ENCODE data around the gene POU3F3.

Gene POU3F3

DNA sequence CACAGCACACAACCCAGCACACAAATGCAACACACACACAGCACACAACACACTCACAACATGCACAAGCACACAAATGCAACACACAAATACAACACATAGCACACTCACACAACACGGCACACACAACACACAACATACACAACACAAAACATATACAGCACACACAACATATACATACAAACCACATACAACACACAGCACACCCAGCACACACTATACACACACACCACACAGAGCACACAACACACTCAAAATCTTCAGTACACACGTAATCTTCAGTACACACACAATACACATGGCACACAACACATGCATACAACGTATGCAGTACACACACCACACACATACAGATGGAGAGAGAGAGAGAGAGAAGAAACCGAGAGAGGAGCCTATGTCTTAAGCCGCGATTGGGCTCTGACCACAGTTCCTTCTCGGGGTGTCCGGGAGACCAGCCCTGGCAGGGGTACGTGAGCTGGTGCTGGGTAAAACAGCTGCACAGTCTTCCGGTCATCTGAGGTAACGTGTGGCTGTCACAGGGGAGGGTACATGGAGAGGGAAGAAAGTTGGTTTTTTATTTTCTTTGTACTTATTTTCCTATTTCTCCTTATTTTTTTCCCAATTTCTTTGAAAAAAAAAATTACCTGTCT is 25.1 kb downstream of the POU3F3 start:
- DNase-seq, result no peak

DNA sequence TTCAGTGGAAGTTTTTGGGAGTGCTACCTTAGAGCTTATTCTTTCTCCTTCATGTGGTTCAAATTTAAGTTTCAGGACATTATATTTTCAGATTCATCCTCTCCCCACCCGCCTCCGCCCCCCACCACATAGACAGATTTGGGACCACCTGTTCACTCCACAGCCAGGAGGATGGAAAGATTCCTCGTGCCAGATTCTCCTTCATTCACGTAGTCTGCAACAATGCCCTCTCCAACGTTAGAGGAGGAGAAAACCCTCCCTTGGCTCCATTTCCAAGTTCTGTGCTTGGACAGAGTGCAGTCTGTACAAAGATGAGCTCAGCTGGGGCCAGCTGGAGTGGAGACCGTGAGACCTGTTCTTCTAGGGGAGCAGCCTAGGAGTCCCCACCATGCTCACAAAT is 26.2 kb downstream of the POU3F3 start:
- DNase-seq, result no peak

DNA sequence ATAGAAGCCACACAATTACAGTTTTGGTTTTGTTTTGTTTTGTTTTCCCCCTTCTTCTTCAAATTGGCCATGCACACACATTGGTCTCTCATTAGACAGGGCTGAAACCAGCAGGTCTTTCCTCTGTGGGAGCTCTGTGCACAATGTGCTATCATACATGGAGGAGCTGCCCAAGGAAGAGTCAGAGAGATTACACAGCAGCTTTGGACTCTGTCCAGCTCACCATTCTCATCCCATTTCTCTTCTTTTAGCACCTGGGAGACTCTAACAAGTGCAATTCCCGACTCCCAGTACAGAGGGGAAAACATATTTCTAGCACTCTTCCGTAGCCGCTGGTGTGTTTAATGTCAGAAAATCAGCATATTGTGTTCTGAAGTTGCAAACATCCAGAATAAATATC is 29.4 kb downstream of the POU3F3 start:
- no peak for DNase-seq

DNA sequence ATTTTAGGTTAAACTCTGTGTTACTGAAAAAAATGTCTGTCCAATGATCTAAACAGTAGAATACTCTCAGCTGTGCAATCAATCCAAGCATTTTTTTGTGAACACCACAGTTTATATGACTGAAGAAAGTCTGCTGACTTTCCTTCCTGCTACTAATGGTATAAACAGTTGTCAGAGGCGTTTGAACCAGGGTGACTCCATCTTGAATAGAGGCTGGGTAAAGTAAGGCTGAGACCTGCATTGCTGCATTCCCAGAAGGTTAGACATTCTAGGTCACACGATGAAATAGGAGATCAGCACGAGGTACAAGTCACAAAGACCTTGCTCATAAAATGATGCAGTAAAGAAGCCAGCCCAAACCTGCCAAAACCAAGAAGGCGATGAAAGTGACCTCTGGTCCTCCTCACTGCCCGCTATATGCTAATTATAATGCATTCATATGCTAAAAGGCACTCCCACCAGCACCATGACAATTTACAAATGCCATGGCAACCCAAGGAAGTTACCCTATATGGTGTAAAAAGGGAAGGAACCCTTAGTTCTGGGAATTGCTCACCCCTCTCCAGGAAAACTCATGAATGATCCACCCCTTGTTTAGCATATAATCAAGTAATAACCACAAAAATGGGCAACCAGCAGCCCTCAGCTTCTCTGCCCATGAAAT is 31.3 kb downstream of the POU3F3 start:
- DNase-seq, result no peak

DNA sequence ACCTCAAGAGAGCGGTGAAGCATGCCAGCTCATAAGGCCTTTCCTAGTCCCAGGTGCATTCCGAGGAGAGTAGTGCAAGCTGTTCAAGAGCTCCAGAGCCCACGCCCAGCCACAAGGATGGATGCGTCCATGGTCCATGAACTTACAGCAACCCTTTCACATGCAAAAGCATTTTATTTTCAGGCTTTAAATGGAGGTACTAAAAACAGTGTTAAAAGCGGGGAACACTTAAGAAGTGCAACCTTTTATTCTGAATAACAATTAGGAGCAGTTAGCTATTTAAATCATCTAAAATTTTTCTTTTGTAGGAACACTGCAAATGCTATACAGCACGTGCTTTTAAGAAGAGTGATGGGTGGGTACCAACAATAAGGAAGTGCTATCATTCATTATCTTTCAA is 33.8 kb downstream of the POU3F3 start:
- no peak for DNase-seq

DNA sequence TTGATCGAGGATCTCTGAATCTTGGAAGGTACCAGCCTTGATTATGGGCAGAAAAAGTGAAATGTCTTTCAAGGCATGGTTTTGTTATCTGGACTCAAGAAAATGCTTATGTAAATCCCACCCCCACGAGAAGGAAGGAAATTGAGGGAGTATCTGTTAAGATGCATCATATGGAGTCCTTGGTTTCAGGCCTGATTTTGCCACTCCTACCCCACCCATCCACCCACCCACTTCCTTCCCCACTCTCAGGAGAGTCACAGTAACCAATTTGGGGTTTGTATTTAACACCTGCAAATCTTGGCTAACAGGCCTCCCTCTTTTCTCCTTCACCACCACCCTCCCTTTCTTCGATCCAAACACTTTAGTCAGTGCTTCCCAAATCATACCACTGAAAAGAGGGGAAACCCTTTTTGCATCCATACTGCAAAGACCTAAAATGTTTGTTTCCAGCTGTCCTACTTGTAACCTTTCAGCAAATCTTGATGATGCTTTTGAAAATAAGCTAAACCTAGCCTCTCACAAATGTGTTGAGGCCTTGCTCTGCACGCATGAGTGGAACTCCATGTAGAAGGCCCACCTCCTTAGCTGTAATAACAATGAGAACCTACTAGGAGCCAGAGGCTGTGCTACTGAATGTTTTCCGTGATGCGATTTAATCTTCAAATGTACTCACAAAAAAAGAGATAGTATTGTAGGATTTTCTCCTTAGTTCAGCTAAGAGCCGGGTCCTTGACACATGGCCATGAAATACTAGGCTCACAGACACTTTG is 34.8 kb downstream of the POU3F3 start:
- DNase-seq, result no peak

DNA sequence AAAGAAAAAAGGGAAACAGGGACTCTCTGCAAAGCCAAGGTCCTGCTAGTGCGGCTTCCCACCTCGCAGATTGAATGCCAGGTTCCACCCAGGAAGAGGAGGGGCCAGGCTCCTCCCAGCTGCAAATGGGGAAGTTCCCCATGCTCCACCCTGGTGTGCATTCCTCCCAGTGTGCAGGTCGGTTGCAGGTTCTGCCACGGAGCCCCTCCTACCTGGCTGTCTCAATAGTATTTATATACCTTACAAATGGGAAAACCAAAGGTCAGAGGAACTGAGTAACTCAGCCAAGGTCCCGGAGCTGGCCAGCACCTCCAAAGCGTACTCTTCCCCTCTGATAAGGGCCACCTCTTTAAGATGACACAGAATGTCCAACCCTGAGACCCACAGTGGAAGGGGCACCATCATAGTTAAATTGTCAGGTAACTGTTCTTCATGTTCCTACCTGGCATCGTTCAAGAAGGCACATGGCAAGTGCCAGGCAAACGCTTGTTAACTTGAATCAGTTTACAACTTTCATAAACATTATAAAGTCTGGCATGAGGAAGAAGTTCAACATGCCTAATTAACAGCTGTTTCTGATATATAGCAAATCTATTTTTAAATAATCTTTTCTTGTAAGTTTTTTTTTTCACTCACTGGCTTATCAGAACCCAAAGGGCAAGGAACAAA is 35.5 kb downstream of the POU3F3 start:
- no peak for DNase-seq

DNA sequence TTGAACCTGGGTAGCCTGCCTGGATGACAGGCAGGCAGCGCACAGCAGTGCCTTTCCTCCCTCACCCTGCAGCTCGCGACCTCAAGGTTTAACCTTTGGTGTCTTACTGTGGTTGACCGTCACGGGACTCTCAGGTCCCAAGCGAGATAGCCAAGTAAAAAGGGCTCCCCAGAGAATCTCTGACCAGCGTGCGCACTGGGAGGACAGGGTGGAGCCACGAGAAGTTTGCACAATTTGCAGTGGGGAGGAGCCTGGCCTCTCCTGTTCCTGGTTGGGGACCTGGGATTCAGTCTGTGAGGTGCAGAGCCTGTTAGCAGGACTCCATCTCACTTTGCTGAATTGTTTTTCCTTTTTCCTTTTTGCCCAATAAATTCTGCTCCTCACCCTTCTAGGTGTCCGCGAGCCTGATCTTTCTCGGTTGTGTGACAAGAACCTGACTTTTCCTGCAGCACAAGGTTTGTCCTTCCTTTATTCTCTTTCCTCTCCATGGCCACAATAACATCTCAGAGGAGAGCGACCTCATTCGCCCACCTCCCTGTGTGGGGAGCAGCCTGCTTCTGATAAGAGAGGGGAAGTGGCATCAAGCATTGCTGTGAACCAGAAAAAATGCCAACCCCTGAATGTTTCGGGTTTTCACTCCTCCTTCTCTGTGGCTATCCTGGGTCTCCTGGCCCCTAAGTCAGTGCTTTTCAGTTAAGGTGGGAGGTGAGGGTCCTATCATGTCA is 36.2 kb downstream of the POU3F3 start:
- DNase-seq, result no peak

DNA sequence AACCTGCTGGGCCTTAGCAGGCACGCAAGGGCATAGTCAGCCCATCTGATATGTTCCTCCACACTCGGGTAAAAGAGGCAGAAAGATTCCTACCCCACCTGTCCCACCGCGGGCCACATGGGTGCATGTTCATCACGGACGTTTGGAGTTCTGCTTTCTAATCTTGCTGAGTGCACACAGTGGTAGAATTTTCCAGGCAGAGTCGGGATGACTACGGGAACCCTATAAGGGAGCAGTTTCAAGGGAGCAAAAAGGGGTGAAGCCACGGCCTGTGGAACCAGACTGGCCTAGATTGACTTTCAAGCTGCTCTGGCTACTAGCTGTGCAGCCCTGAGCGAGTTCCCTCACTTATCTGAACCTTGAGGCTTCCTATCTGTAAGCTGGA is 36.8 kb downstream of the POU3F3 start:
- DNase-seq, result no peak

DNA sequence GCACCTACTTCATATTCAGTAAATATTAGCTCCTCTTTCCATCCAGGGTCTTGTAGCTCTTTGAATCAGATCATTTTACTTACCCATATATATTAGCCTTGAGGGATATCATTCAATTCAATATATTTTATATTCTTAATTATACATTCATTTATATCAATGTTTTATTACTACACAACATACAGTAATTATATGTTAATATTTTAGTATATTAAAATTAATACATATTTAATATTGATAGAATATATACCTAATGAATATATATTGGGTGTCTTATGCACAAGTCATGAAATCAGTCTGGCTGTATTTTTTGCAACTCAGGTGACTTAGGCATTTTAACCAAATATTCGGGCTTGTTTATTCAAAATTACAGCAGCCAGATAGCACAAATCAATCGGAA is 37.2 kb downstream of the POU3F3 start:
- no peak for DNase-seq

DNA sequence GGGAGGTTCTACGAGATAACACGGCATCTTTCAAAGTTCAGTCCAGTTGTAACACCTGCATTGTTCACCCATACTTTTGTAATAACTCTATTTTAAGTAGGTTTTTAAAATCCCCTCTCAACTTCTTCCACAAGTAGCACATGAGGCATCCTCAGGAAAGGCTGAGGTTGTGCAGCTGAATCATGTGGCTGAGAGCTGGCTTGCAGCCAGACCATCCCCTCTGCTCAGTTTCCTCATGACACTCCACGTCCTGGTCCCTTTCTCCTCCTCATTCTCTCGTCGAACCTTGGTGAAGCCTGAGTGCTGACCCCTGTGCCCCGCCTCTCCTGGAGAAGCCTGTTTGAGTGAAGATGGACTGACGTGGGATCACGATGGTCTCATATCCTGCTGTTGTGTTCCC is 42.5 kb downstream of the POU3F3 start:
- DNase-seq, result no peak

DNA sequence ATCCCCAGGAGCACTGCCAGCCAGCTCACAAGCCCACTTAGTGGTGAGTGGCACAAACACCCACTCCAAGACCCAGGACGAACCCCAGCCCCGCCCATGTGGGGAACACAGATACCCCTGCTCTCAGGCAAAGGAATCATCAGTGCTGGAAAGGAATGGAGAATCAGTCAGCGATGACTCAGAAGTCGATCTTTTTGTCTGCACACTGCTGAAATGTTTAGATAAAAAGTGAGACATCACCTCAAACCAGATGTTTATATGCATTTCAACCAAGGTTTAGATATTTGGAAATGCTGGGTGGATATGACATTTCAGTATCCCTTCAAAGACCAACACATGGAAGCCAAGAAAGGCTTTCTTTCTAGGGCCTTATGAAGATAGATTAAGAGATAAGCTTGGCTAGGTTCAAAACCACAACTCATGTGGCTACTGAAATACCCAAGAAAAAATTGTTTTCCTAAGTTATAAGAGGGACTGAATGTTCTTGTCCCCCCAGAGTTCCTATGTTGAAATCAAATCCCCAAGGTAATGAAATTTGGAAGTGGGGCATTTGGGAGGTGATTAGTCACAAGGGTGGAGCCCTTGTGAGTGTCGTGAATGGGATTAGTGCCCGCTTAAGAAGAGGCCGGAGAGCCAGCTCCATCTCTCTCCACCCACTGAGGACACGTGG is 43.7 kb downstream of the POU3F3 start:
- DNase-seq, result no peak

DNA sequence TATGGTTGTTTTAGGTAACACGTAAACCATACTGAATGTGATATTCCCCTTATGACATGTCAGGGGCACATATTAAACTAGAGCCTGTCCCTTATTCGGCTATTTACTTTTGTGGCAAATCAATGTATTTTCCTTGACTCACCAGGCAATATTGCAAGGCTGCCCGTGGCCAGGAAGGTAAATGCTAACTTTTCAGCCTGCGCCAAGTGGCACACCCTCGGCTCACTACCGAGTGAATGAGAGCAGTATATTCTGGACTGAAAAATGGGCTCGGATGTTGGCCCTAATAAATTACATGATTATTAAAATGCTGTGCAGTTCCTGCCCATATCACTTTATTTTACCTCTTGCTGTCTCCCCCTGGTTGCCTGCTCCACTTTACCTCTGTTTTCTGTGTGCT is 46.7 kb downstream of the POU3F3 start:
- no peak for DNase-seq

DNA sequence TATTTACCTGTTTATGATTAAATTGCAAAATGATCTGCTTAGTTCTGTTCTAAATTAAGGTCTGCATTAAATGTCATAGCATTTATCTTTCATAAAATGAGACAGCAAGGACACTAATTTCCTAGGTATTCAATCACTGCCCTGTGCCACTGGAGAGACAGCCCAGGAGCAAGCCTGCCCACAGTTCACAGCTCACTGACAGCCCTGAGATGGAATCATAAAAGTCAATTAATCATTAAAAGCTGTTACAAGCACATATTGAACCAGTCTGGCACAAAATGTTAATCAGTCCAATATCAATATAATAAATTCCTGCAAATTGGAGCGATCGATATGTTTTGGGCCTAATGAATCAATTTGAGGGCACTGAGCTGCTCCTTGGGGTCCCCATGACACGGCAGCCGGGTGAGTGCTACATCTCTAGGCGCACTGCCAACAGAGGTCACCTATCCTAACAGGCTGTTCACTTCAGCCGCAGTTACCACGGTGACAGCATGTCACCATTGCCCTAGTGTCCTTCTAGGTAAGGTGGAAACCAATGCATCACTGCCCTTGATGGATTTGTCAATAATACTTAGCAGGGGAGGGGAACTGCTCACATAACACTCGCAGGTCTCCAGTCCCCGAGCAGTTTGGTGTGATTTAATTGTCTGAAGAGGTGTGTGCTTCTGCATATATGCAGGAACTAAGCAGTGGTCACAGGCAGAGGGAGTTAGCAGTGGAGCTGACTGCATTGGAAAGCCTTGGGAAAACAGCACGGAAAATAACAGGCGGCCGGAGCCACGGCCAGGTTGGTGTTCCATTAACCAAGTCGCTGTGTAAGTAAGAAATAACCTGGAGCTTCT is 47.3 kb downstream of the POU3F3 start:
- no peak for DNase-seq

DNA sequence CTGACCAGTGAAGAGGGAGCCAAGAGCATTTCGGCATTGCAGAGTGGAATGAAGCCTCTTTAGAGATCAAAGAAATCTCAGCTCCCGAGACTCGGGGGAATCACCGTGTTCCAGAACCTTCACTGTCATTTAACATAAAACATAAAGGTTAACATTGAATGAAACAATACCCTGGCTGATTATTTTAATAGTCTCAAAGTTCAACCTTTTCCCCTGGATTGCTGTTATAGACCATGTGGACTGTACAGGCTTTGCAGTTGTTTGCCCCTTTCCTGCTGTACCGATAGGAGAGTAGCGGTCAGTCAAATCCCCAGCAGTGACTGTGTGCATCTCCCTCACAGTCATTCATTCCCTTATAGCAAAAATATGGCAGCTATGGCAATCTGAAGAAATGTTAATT is 48.4 kb downstream of the POU3F3 start:
- no peak for DNase-seq
